Naive thymus-derived CD4-positive, alpha-beta T cell (primary cell): ENCODE results near the gene CREB3L2. TPM values are rescaled to one million over a fixed set of nuclear protein-coding genes. Genes with fewer than 3 reads are reported as not detected.

Experiments
- ATAC-seq: fragments of 150-1000 bp; cut with Tn5 transposase; 2 replicates; pipeline ENCODE4 v1.10.0; 2021; ENCODE audit warnings: mild to moderate bottlenecking, moderate library complexity
- CTCF ChIA-PET: fragments of 350-600 bp; sonication (Branson Sonifier 250); formaldehyde crosslinking; loops from one replicate; lab custom pipeline; 2021; ENCODE audit warnings: antibody characterized with exemption; lab: Charles Lee
- POLR2A ChIA-PET: fragments of 350-600 bp; sonication (Branson Sonifier 250); formaldehyde crosslinking; loops from one replicate; lab custom pipeline; 2021; ENCODE audit warnings: antibody characterized with exemption, inconsistent platforms; lab: Charles Lee
- DNase-seq, 9 donors: peaks; one replicate each; pipeline versions ENCODE4 v3.0.0 to v3.0.0-alpha.2; 2020 to 2022; ENCODE audit warnings: mixed read lengths in 1 of 9
- H3K27ac ChIP-seq: one replicate; pipeline ENCODE4 v1.7.0; 2013; ENCODE audit warnings: mild to moderate bottlenecking, low read depth, low read length, moderate library complexity
- H3K27me3 ChIP-seq, 2 donors: one replicate each; pipeline ENCODE4 v1.7.0; 2013; ENCODE audit warnings: low read length in 2 of 2, mild to moderate bottlenecking in 2 of 2, moderate library complexity in 2 of 2; ENCODE audit not compliant: control insufficient read depth in 2 of 2, insufficient read depth in 2 of 2
- H3K36me3 ChIP-seq, 3 experiments: 1 replicate in 2 of 3; 2 replicates in 1 of 3; pipeline ENCODE4 v1.7.0; 2013; ENCODE audit warnings: low read length in 3 of 3, mild to moderate bottlenecking in 3 of 3, moderate library complexity in 1 of 3; ENCODE audit not compliant: insufficient read depth in 3 of 3, control insufficient read depth in 2 of 3
- H3K4me1 ChIP-seq, 2 donors: one replicate each; pipeline ENCODE4 v1.7.0; 2013; ENCODE audit warnings: low read length in 2 of 2, mild to moderate bottlenecking in 2 of 2, moderate library complexity in 1 of 2; ENCODE audit not compliant: control insufficient read depth in 2 of 2, insufficient read depth in 2 of 2
- H3K4me3 ChIP-seq: 2 replicates; pipeline ENCODE4 v1.7.0; 2013; ENCODE audit warnings: mild to moderate bottlenecking, low read length
- H3K9me3 ChIP-seq, 3 experiments: 1 replicate in 2 of 3; 2 replicates in 1 of 3; pipeline ENCODE4 v1.7.0; 2013; ENCODE audit warnings: low read length in 3 of 3; ENCODE audit not compliant: control insufficient read depth in 2 of 3
- H3K27ac Mint-ChIP-seq, 9 donors: one replicate each; pipeline ENCODE4 v1.8.0; 2020 to 2022; ENCODE audit warnings: mixed read lengths in 9 of 9, mild to moderate bottlenecking in 8 of 9, moderate library complexity in 5 of 9, inconsistent platforms in 2 of 9
- H3K27me3 Mint-ChIP-seq, 5 donors: one replicate each; pipeline ENCODE4 v1.8.0; 2021 to 2022; ENCODE audit warnings: mixed read lengths in 5 of 5, mild to moderate bottlenecking in 1 of 5
- H3K36me3 Mint-ChIP-seq, 5 donors: one replicate each; pipeline ENCODE4 v1.8.0; 2020 to 2022; ENCODE audit warnings: mixed read lengths in 5 of 5, mild to moderate bottlenecking in 3 of 5, inconsistent platforms in 1 of 5
- H3K4me1 Mint-ChIP-seq, 7 donors: one replicate each; pipeline ENCODE4 v1.8.0; 2020 to 2022; ENCODE audit warnings: mixed read lengths in 7 of 7, mild to moderate bottlenecking in 3 of 7, inconsistent platforms in 1 of 7
- H3K4me3 Mint-ChIP-seq, 10 donors: one replicate each; pipeline ENCODE4 v1.8.0; 2020 to 2022; ENCODE audit warnings: mild to moderate bottlenecking in 10 of 10, mixed read lengths in 10 of 10, moderate library complexity in 6 of 10, inconsistent platforms in 2 of 10
- H3K9me3 Mint-ChIP-seq, 11 donors: one replicate each; pipeline ENCODE4 v1.8.0; 2020 to 2022; ENCODE audit warnings: mixed read lengths in 11 of 11, mild to moderate bottlenecking in 4 of 11, inconsistent platforms in 1 of 11, moderate library complexity in 1 of 11
- intact Hi-C, 2 donors: fragments of 100-400 bp; cut with micrococcal nuclease; formaldehyde crosslinking; loops; one replicate each; pipeline ENCODE4 v1.15.1; 2023
- polyA plus RNA-seq, 2 donors: library from polyadenylated mRNA; unstranded; fragments of 300-500 nt; fragmentation: Illumina TruSeq; gene quantifications; one replicate each; pipeline ENCODE4 v1.2.3, GENCODE V29; 2021
- total RNA-seq, 6 experiments: library from RNA in 5 of 6; stranded (reverse) in 5 of 6; gene quantifications; 1 replicate in 5 of 6; 2 replicates in 1 of 6; pipeline ENCODE4 v1.2.3 and lab custom pipeline; 2021 to 2026

Gene CREB3L2
- total and polyA plus RNA-seq, 7 experiments from 2014 or later = 5.3 to 46.2 (median 18.1) TPM

- Histone ChIP-seq H3K4me1 (peaks cover 7 to 10% of the 10 kb centered on the region in 2 donors), H3K36me3 (no peaks in the 10 kb centered on the region), H3K27me3 (no peaks in the 10 kb centered on the region), H3K9me3 (no peaks in the 10 kb centered on the region), H3K27ac (no peak overlapping the region), H3K4me3 (no peak overlapping the region)
- Mint-ChIP-seq H3K27me3 (no peaks in the 10 kb centered on the region), H3K27ac (peak overlapping the region in 2 of 9 donors; percentile 1 to 63), H3K36me3 (peaks cover 0 to 16% (median 0%) of the 10 kb centered on the region in 5 donors), H3K4me1 (peaks cover 13 to 28% (median 15%) of the 10 kb centered on the region in 7 donors), H3K9me3 (peaks cover 0 to 3% (median 0%) of the 10 kb centered on the region in 11 donors), H3K4me3 (no peak overlapping the region)
- DNase-seq (no peak), ATAC-seq (no peak)
- intact Hi-C loops = no loop called here
- POLR2A ChIA-PET = no interaction called here
- CTCF ChIA-PET = interaction anchor here (0.5 kb wide), 2 partner anchors 9 to 81 kb away, joined by 3 read pairs; no protein-coding TSS in a partner anchor
Observed at GRCh38 chr7:137940218-137940617, 61.7 kb downstream of the CREB3L2 start.

GRCh38 chr7:137937202-137937560, 64.7 kb downstream of the CREB3L2 start:
- H3K27ac ChIP-seq = no peak overlapping the region
- no peaks in the 10 kb centered on the region for H3K27me3 Mint-ChIP-seq
- peak overlapping the region in 2 of 9 donors; percentile 81 to 92 for H3K27ac Mint-ChIP-seq
- H3K27me3 ChIP-seq = no peaks in the 10 kb centered on the region
- intact Hi-C loops = loop anchor here in 1 of 2 donors (5.0 to 10.0 kb wide), 3 partner anchors 35 to 1298 kb away; partner anchors contain the start of gene UBN2
- no peak overlapping the region for H3K4me3 ChIP-seq
- peaks cover 31 to 42% (median 40%) of the 10 kb centered on the region in 7 donors for H3K4me1 Mint-ChIP-seq
- no peak for DNase-seq
- ChIA-PET POLR2A (interaction anchor here (1.0 kb wide), 1 partner anchor 29 kb away, joined by 4 read pairs; no protein-coding TSS in a partner anchor), CTCF (interaction anchor here (0.5 to 0.9 kb wide), 2 partner anchors 36 to 74 kb away, joined by 3 to 4 read pairs; no protein-coding TSS in a partner anchor)
- no peak for ATAC-seq
- H3K9me3 Mint-ChIP-seq = peaks cover 0 to 3% (median 0%) of the 10 kb centered on the region in 11 donors
- no peak overlapping the region for H3K4me3 Mint-ChIP-seq
- H3K9me3 ChIP-seq = no peaks in the 10 kb centered on the region
- peaks cover 12 to 20% of the 10 kb centered on the region in 2 donors for H3K4me1 ChIP-seq
- no peaks in the 10 kb centered on the region for H3K36me3 ChIP-seq
- H3K36me3 Mint-ChIP-seq = peaks cover 5 to 29% (median 13%) of the 10 kb centered on the region in 5 donors

GRCh38 chr7:137936509-137937201, 65.2 kb downstream of the CREB3L2 start:
- H3K36me3 ChIP-seq = no peaks in the 10 kb centered on the region
- no peaks in the 10 kb centered on the region for H3K9me3 ChIP-seq
- DNase-seq = no peak
- peak overlapping the region in 6 of 10 donors; percentile 2 to 92 (median 38) for H3K4me3 Mint-ChIP-seq
- no peaks in the 10 kb centered on the region for H3K27me3 Mint-ChIP-seq
- no peaks in the 10 kb centered on the region for H3K27me3 ChIP-seq
- no peak for ATAC-seq
- no peak overlapping the region for H3K4me3 ChIP-seq
- H3K27ac ChIP-seq = peak overlapping the region; percentile 70
- ChIA-PET CTCF (interaction anchor here (0.9 to 3.2 kb wide), 2 partner anchors 66 to 74 kb away, joined by 3 to 13 read pairs; partner anchors contain the start of gene CREB3L2), POLR2A (interaction anchor here (1.0 kb wide), 1 partner anchor 29 kb away, joined by 4 read pairs; no protein-coding TSS in a partner anchor)
- H3K4me1 ChIP-seq = peaks cover 12 to 20% of the 10 kb centered on the region in 2 donors
- intact Hi-C loops = loop anchor here in 1 of 2 donors (5.0 to 10.0 kb wide), 3 partner anchors 34 to 1298 kb away; partner anchors contain the start of gene UBN2
- peak overlapping the region; percentile 80 to 99 (median 89) for H3K27ac Mint-ChIP-seq
- H3K36me3 Mint-ChIP-seq = peaks cover 9 to 26% (median 16%) of the 10 kb centered on the region in 5 donors
- peaks cover 31 to 48% (median 42%) of the 10 kb centered on the region in 7 donors for H3K4me1 Mint-ChIP-seq
- H3K9me3 Mint-ChIP-seq = peaks cover 0 to 3% (median 0%) of the 10 kb centered on the region in 11 donors

- ChIA-PET CTCF (interaction anchor here (3.2 kb wide), 1 partner anchor 66 kb away, joined by 13 read pairs; the partner anchor contains the start of gene CREB3L2), POLR2A (interaction anchor here (1.1 kb wide), 1 partner anchor 66 kb away, joined by 3 read pairs; the partner anchor contains the start of gene CREB3L2)
- peaks cover 31 to 48% (median 42%) of the 10 kb centered on the region in 7 donors for H3K4me1 Mint-ChIP-seq
- Histone ChIP-seq H3K27ac (peak overlapping the region; percentile 70), H3K4me3 (peak overlapping the region; percentile 10), H3K27me3 (no peaks in the 10 kb centered on the region), H3K36me3 (no peaks in the 10 kb centered on the region), H3K9me3 (no peaks in the 10 kb centered on the region), H3K4me1 (peaks cover 12 to 20% of the 10 kb centered on the region in 2 donors)
- H3K27me3 Mint-ChIP-seq = no peaks in the 10 kb centered on the region
- ATAC-seq = peak; percentile 69
- H3K9me3 Mint-ChIP-seq = peaks cover 0 to 3% (median 0%) of the 10 kb centered on the region in 11 donors
- DNase-seq = peak in 2 of 9 donors; percentile 4 to 9
- H3K27ac Mint-ChIP-seq = peak overlapping the region; percentile 80 to 99 (median 92)
- intact Hi-C loops = loop anchor here (1.0 to 10.0 kb wide), 5 partner anchors 33 to 1299 kb away; partner anchors contain the start of genes CREB3L2 (in 2 of the 2) and UBN2 (in 1 of the 2)
- H3K36me3 Mint-ChIP-seq = peaks cover 9 to 26% (median 16%) of the 10 kb centered on the region in 5 donors
- peak overlapping the region; percentile 2 to 92 (median 66) for H3K4me3 Mint-ChIP-seq
Observed at GRCh38 chr7:137935884-137936508, 65.9 kb downstream of the CREB3L2 start.

- no peaks in the 10 kb centered on the region for H3K9me3 ChIP-seq
- peak overlapping the region; percentile 45 for H3K4me3 ChIP-seq
- Mint-ChIP-seq H3K36me3 (peaks cover 12 to 29% (median 20%) of the 10 kb centered on the region in 5 donors), H3K4me1 (peaks cover 31 to 50% (median 42%) of the 10 kb centered on the region in 7 donors), H3K4me3 (peak overlapping the region; percentile 68 to 92 (median 86)), H3K27ac (peak overlapping the region; percentile 89 to 99 (median 96)), H3K27me3 (no peaks in the 10 kb centered on the region), H3K9me3 (peaks cover 0 to 3% (median 0%) of the 10 kb centered on the region in 11 donors)
- no peaks in the 10 kb centered on the region for H3K36me3 ChIP-seq
- peaks cover 12 to 20% of the 10 kb centered on the region in 2 donors for H3K4me1 ChIP-seq
- DNase-seq = peak in 6 of 9 donors; percentile 12 to 52 (median 35)
- POLR2A ChIA-PET = interaction anchor here (0.6 to 1.1 kb wide), 3 partner anchors 64 to 1338 kb away, joined by 3 to 5 read pairs (median 3); partner anchors contain the start of gene CREB3L2
- peak; percentile 80 for ATAC-seq
- H3K27me3 ChIP-seq = no peaks in the 10 kb centered on the region
- intact Hi-C loops = loop anchor here (1.0 to 10.0 kb wide), 5 partner anchors 32 to 1300 kb away; partner anchors contain the start of genes CREB3L2 (in 2 of the 2) and UBN2 (in 1 of the 2)
- CTCF ChIA-PET = interaction anchor here (3.2 kb wide), 1 partner anchor 67 kb away, joined by 13 read pairs; the partner anchor contains the start of gene CREB3L2
- H3K27ac ChIP-seq = peak overlapping the region; percentile 70
Observed at GRCh38 chr7:137934941-137935883, 66.7 kb downstream of the CREB3L2 start.
